Measurements from ENCODE around the gene JMJD6.
"Not testable (repeated sequence)": the region's sequence is repeated elsewhere in the genome, so short reads cannot be mapped to it uniquely, and the experiment has no call there.

JMJD6 gene

DNA sequence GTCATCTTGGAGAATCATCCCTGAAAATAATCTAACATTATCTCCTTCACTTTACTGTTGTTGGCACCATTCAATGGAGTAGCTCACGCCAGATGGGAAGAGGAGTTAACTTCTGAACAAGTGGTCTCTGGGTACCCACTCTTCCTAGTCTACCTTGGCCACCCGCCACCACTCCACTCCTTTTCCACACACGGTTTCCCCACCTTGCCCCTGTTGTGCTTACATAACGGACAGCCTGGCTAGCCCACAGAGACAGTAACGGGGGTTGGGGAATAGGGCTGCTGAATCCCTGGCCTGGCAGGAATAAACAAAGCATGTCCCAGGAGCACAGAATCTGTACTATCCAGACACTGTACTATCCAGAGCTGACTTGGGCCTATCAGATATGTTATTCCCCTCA is 12.1 kb downstream of the JMJD6 start:
- no peaks in the 10 kb centered on the region for H3K27me3 ChIP-seq (replicated peaks; ENCODE audit: control insufficient read depth, insufficient read depth, low read length)
- H3K9me3 ChIP-seq (ENCODE audit: control insufficient read depth, low read length), result no peaks in the 10 kb centered on the region
- peaks cover 43% of the 10 kb centered on the region for H3K4me1 ChIP-seq (ENCODE audit: control insufficient read depth, insufficient read depth, low read length)
- no peak for DNase-seq (ENCODE audit: low read depth)
- no peak overlapping the region for H3K4me3 ChIP-seq (ENCODE audit: low read length)
- peaks cover 38% of the 10 kb centered on the region for H3K36me3 ChIP-seq (ENCODE audit: control insufficient read depth, insufficient read depth, low read length, severe bottlenecking)
- H3K9ac ChIP-seq (ENCODE audit: low read length), result peak overlapping the region; percentile 60

DNA sequence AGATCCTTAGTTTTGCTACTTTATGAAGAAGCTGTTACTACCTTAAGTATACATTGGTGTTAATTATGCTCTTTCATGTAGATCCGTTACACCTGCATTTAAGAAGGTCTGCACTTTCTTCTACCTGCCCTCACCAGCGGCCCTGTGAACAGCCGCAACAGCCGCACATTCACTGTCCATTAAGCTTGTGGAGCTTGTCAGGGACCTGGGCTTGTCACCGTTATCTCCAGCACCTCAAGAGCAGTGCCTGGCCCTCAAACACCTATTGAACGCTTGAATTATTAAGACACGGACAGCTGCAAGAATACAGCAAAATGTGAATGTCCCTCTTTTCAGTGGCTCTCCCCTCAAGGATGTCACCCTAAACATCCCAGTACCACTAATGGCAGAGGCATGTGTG is 12.6 kb downstream of the JMJD6 start:
- H3K9ac ChIP-seq (ENCODE audit: low read length), result peak overlapping the region; percentile 60
- peaks cover 32% of the 10 kb centered on the region for H3K36me3 ChIP-seq (ENCODE audit: control insufficient read depth, insufficient read depth, low read length, severe bottlenecking)
- DNase-seq (ENCODE audit: low read depth), result no peak
- H3K4me3 ChIP-seq (ENCODE audit: low read length), result no peak overlapping the region
- H3K9me3 ChIP-seq (ENCODE audit: control insufficient read depth, low read length), result no peaks in the 10 kb centered on the region
- H3K4me1 ChIP-seq (ENCODE audit: control insufficient read depth, insufficient read depth, low read length), result peaks cover 46% of the 10 kb centered on the region
- no peaks in the 10 kb centered on the region for H3K27me3 ChIP-seq (replicated peaks; ENCODE audit: control insufficient read depth, insufficient read depth, low read length)

DNA sequence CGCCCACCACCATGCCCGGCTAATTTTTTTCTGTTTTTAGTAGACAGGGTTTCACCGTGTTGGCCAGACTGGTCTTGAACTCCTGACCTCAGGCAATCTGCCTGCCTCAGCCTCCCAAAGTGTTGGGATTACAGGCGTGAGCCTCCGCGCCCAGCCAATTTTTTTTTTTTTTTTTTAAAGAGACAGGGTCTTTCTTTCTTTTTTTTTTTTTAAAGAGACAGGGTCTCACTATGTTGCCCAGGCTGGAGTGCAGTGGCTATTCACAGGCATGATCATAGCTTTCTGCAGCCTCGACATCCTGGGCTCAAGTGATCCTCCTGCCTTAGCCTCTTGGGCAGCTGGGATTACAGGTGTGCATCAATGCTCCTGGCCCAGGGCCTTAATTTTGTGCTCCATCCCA is 14.1 kb downstream of the JMJD6 start:
- Histone ChIP-seq H3K4me1 (ENCODE audit: control insufficient read depth, insufficient read depth, low read length) (peaks cover 58% of the 10 kb centered on the region), H3K36me3 (ENCODE audit: control insufficient read depth, insufficient read depth, low read length, severe bottlenecking) (peaks cover 20% of the 10 kb centered on the region)
- not testable (repeated sequence) for H3K4me3 ChIP-seq (ENCODE audit: low read length); H3K9ac ChIP-seq (ENCODE audit: low read length); DNase-seq (ENCODE audit: low read depth); H3K9me3 ChIP-seq (ENCODE audit: control insufficient read depth, low read length); H3K27me3 ChIP-seq (replicated peaks; ENCODE audit: control insufficient read depth, insufficient read depth, low read length)

DNA sequence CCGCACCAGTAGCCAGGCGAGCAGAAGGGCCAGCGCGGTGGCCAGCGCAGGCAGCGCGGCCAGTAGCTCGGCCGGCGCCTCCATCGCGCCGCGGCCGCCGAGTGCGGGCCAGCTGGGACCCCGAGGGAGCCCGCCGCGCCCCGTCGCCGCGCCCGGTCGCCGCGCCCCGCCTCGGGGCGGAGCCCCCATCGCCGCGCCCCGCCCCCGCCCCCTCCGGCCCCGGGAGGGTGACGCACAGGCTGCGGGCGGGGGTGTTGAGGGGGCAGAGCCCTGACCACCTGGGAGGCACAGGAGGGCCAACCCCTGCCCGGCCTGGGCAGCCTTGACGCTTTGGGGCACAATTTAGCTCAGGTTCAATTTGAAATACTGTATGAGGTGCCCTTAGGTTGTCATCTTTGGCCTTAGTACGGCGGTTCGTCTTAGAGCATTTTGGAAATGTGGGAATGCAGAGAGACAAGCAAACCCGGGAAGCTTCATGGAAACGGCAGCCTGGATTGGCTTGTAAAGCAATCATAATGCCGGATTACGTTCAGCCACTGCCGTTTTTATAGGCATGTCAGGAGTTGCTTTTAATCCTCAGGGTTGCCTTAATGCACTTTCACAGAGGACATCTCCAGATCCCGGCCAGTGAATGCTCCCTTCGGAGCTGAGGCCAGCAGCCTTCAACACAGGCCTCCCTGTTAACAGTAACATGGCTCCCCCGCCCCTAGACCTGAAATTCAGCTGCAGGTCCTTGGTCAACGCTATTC is 15.4 kb downstream of the JMJD6 start, which contains the start of gene MXRA7:
TSS of gene MXRA7 (minus strand) at position 103 of the 749 bp plus-strand sequence. CDS start at position 84, 19 bp downstream.
- peaks cover 18% of the 10 kb centered on the region for H3K36me3 ChIP-seq (ENCODE audit: control insufficient read depth, insufficient read depth, low read length, severe bottlenecking)
- H3K9ac ChIP-seq (ENCODE audit: low read length), result peak within 1 kb of the TSS; percentile 96
- peak; percentile 92 for DNase-seq (ENCODE audit: low read depth)
- H3K4me3 ChIP-seq (ENCODE audit: low read length), result peak within 1 kb of the TSS; percentile 92
- no peaks in the 10 kb centered on the region for H3K27me3 ChIP-seq (replicated peaks; ENCODE audit: control insufficient read depth, insufficient read depth, low read length)
- H3K4me1 ChIP-seq (ENCODE audit: control insufficient read depth, insufficient read depth, low read length), result peaks cover 55% of the 10 kb centered on the region
- H3K9me3 ChIP-seq (ENCODE audit: control insufficient read depth, low read length), result no peaks in the 10 kb centered on the region

DNA sequence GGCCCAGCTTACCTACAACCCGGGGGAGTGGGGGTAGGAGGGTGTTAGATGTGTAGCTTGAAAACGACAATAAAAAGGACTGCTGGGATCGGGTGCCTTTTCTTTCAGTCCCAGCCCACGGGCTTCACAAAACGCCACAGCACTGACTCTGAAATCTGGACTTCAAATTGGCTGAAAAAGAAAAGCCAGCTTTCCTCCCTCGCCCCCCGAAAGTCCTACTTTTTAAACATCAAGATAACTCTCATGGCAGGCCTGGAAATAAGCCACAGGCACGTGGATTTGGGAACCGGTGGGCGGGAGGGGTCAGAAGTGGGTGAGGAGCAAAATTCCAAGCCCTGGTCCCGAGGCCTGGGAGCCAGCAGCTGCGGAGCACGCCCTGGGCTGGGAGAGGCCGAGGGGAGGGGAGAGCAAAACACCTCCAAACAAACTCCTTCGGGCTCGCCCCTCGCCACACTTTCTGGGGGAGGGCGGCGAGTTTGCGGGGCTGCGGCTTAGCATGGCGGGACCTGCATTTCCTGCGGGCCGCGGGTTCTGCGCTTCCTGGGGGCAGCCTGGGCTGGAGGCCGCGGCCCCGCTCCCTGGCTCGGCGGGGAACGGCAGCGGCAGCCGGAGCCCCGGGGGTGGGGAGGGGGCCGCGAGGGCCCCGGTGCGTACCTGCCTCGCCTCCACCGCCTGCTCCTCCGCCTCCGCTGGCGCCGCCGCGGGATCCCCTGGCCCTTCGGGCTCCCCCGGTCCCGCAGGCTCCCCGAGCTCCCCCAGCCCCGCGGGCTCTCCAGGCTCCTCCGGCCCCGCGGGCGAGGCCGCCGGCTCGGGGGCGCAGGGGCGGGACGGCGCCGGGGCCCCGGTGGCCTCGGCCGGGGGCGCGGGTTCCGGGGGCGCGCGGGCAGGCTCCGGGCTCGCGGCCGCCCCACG is 16.2 kb downstream of the JMJD6 start:
- Histone ChIP-seq H3K4me1 (ENCODE audit: control insufficient read depth, insufficient read depth, low read length) (peaks cover 46% of the 10 kb centered on the region), H3K36me3 (ENCODE audit: control insufficient read depth, insufficient read depth, low read length, severe bottlenecking) (peaks cover 13% of the 10 kb centered on the region), H3K9ac (ENCODE audit: low read length) (peak overlapping the region; percentile 96), H3K4me3 (ENCODE audit: low read length) (peak overlapping the region; percentile 92)
- peak; percentile 66 for DNase-seq (ENCODE audit: low read depth)
- not testable (repeated sequence) for H3K27me3 ChIP-seq (replicated peaks; ENCODE audit: control insufficient read depth, insufficient read depth, low read length); H3K9me3 ChIP-seq (ENCODE audit: control insufficient read depth, low read length)

DNA sequence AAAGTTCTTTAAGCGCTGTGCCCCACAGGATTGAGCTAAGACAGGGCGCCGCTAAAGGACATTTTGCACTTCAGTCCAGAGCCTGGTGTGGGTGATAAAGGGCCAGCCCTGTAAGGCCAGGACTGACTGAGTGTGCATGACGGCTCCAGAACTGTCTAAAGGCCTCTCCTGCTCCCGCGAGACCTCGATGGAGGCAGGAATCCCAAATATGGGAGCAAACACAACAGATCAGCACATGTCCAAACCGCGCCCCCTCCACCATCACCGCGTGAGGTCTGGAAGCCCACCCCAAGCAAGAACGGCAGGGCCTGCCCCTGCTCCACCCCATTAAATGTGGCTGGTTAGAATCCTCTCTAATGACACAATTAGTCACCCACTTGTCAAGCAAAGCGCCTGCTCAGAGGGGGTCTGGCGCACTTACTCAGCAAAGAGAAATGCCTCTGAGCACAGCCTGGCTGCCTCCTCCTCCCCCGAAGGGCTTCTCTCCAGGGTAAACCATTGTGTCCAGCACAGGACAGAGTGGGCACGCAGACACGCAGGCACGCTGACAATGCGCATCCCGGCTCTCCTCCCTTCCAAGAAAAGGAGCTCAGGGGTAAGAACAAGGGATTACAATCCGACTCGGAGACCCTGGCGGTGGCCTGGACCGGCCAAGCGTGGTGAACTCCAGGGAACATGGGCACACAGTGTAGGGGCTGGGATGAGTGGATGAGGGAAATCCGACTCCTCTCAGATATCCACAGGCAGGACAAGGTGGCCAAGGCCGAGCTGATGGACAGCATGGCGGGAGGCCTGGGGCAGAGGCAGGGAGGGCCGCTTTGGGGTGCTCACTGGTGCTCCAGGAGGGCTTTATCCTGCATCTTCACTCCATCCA is 17.1 kb downstream of the JMJD6 start:
- Histone ChIP-seq H3K9ac (ENCODE audit: low read length) (peak overlapping the region; percentile 96), H3K27me3 (replicated peaks; ENCODE audit: control insufficient read depth, insufficient read depth, low read length) (no peaks in the 10 kb centered on the region), H3K4me3 (ENCODE audit: low read length) (peak overlapping the region; percentile 92), H3K36me3 (ENCODE audit: control insufficient read depth, insufficient read depth, low read length, severe bottlenecking) (peaks cover 11% of the 10 kb centered on the region), H3K9me3 (ENCODE audit: control insufficient read depth, low read length) (no peaks in the 10 kb centered on the region), H3K4me1 (ENCODE audit: control insufficient read depth, insufficient read depth, low read length) (peaks cover 38% of the 10 kb centered on the region)
- DNase-seq (ENCODE audit: low read depth), result peak; percentile 89

DNA sequence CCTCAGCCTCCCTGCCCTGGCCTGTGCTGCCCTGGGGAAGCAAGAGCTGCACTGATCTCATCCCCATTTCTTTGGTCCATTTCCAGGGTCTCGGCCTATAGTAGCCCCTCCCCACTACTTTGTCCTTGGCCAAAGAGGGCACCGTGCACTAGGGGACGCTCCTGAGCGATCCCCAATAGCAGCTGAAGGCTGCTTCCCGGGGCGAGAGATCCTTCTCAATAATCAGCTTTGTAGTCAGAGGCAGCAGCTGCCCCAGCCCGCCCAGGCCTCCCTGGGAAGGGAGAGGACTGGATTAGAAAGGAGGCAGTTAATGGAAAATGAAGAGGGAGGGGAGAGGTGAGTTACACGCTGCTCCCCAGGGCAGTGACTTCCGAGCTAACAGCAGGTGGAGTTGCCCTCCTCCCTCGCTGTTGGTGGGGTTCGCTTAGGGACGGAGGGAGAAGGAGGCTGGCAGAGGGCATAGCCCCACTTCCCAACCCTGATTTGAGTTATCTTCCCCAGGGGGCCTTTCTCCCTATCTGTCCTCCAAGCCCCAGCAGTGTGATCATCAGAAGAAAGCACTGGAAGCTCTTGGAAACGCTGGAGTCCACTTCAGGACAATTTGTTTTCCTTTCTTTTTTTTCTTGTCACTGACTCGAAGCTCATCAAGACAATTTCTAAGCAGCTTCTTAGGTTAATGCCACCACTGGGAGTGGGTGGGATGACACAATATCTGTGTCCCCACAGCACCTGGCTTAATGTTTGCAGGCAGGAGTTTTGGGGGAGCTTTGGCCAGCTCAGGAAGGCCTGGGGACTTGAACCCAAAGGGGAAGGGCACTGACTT is 18.2 kb downstream of the JMJD6 start:
- peaks cover 38% of the 10 kb centered on the region for H3K4me1 ChIP-seq (ENCODE audit: control insufficient read depth, insufficient read depth, low read length)
- H3K9me3 ChIP-seq (ENCODE audit: control insufficient read depth, low read length), result no peaks in the 10 kb centered on the region
- H3K4me3 ChIP-seq (ENCODE audit: low read length), result peak overlapping the region; percentile 92
- peaks cover under 1% of the 10 kb centered on the region for H3K36me3 ChIP-seq (ENCODE audit: control insufficient read depth, insufficient read depth, low read length, severe bottlenecking)
- DNase-seq (ENCODE audit: low read depth), result no peak
- H3K27me3 ChIP-seq (replicated peaks; ENCODE audit: control insufficient read depth, insufficient read depth, low read length), result no peaks in the 10 kb centered on the region
- peak overlapping the region; percentile 96 for H3K9ac ChIP-seq (ENCODE audit: low read length)

DNA sequence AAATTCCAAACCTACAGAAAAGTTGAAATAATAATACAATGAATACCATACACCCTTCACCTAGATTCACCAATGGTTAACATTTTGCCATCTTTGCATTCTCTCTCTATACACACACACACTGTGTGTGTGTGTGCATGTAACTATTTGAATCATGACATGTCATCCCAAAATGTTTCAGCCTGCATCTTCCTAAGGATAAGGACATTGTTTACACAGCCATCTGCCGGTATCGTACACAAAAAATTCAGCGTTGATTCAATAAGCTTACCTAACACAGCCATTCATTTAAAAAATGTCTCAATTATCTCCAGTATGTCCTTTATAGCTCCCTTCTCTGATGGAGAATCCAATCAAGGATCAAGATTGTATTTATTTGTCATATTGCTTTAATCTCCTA is 19.6 kb downstream of the JMJD6 start:
- no peaks in the 10 kb centered on the region for H3K36me3 ChIP-seq (ENCODE audit: control insufficient read depth, insufficient read depth, low read length, severe bottlenecking)
- no peak overlapping the region for H3K4me3 ChIP-seq (ENCODE audit: low read length)
- no peaks in the 10 kb centered on the region for H3K27me3 ChIP-seq (replicated peaks; ENCODE audit: control insufficient read depth, insufficient read depth, low read length)
- peaks cover 42% of the 10 kb centered on the region for H3K4me1 ChIP-seq (ENCODE audit: control insufficient read depth, insufficient read depth, low read length)
- DNase-seq (ENCODE audit: low read depth), result no peak
- H3K9me3 ChIP-seq (ENCODE audit: control insufficient read depth, low read length), result no peaks in the 10 kb centered on the region
- H3K9ac ChIP-seq (ENCODE audit: low read length), result no peak overlapping the region

DNA sequence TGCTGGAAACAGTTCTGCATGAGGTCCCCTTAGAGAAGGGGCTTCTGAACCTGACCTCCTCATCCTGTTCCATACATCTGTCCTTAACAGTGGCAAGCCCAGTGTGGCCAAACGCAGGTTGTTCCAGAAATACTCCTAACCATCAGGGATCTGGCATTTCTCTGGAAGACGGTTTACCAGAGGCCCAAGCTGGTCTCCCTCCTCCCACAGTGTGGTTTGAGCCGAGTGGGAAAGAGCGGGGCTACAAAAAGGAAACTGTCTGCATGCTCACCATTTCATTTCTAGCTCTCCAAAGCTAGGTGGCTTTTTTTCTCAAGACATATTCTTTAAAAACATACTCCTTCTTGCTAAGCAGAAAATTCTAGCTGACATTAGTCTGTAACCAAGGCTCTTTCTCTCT is 21.6 kb downstream of the JMJD6 start:
- Histone ChIP-seq H3K36me3 (ENCODE audit: control insufficient read depth, insufficient read depth, low read length, severe bottlenecking) (no peaks in the 10 kb centered on the region), H3K27me3 (replicated peaks; ENCODE audit: control insufficient read depth, insufficient read depth, low read length) (no peaks in the 10 kb centered on the region), H3K9me3 (ENCODE audit: control insufficient read depth, low read length) (no peaks in the 10 kb centered on the region), H3K4me3 (ENCODE audit: low read length) (no peak overlapping the region), H3K4me1 (ENCODE audit: control insufficient read depth, insufficient read depth, low read length) (peaks cover 53% of the 10 kb centered on the region), H3K9ac (ENCODE audit: low read length) (no peak overlapping the region)
- DNase-seq (ENCODE audit: low read depth), result no peak

DNA sequence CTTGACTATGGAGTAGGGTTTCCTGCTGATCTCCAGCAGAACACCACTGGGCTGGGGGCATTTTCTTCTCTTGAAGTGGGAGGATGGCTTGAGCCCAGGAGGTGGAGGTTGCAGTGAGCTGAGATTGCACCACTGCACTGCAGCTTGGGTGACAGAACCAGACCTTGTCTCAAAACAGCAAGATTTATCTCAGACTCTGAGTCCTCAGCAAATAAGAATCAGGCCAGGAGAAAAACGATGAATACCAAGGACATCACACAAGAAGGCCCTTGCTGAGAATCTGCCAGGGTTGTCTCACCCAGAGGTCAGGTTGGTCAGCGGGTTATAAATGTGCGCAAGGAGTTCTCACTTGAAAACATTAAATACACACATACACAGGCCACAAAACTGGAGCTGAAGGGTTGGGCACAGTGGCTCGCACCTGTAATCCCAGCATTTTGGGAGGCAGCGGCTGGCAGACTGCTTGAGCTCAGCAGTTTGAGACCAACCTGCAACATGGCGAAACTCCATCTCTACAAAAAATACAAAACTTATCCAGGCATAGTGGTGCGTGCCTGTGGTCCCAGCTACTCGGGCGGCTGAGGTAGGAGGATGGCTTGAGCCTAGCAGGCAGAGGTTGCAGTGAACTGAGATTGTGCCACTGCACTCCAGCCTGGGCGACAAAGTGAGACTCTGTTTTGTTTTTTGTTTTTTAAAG is 23.3 kb downstream of the JMJD6 start:
- no peak overlapping the region for H3K9ac ChIP-seq (ENCODE audit: low read length)
- no peaks in the 10 kb centered on the region for H3K9me3 ChIP-seq (ENCODE audit: control insufficient read depth, low read length)
- DNase-seq (ENCODE audit: low read depth), result no peak
- no peaks in the 10 kb centered on the region for H3K36me3 ChIP-seq (ENCODE audit: control insufficient read depth, insufficient read depth, low read length, severe bottlenecking)
- H3K4me1 ChIP-seq (ENCODE audit: control insufficient read depth, insufficient read depth, low read length), result peaks cover 53% of the 10 kb centered on the region
- no peak overlapping the region for H3K4me3 ChIP-seq (ENCODE audit: low read length)
- H3K27me3 ChIP-seq (replicated peaks; ENCODE audit: control insufficient read depth, insufficient read depth, low read length), result no peaks in the 10 kb centered on the region

Data from adipocyte (in vitro differentiated cells).